H1 (cell line): ENCODE results near the gene ZNF57. TPM values are rescaled to one million over a fixed set of nuclear protein-coding genes. Genes with fewer than 3 reads are reported as not detected.

Experiments
- CTCF ChIA-PET: fragments of 300-600 bp; sonication (Branson Sonifier 250); formaldehyde crosslinking; loops from one replicate; lab custom pipeline; 2021; ENCODE audit not compliant: partially characterized antibody; lab: Charles Lee
- POLR2A ChIA-PET: fragments of 300-600 bp; sonication (Branson Sonifier 250); formaldehyde crosslinking; loops from one replicate; lab custom pipeline; 2021; ENCODE audit warnings: inconsistent platforms; ENCODE audit not compliant: partially characterized antibody; lab: Charles Lee
- DNase-seq, 2 experiments: peaks; one replicate each; pipeline versions ENCODE4 v3.0.0 to v3.0.0-alpha.2; 2010 to 2022; ENCODE audit warnings: low spot score in 2 of 2, low read depth in 1 of 2, mixed read lengths in 1 of 2
- FAIRE-seq: peaks from 2 replicates; lab custom pipeline; 2011; peaks lifted over from hg19 to GRCh38; lab: Jason Lieb, UNC
- H2AFZ ChIP-seq: 2 replicates; pipeline ENCODE4 v1.8.1; 2012; ENCODE audit warnings: low read length, inconsistent platforms
- H2AK5ac ChIP-seq: 2 replicates; pipeline ENCODE4 v1.6.1; 2013; ENCODE audit warnings: low read depth, low read length
- H2BK120ac ChIP-seq: replicated peaks from 2 replicates; pipeline ENCODE3; 2013; ENCODE audit warnings: low read depth, low read length, inconsistent platforms
- H2BK12ac ChIP-seq: 2 replicates; pipeline ENCODE4 v1.6.1; 2013; ENCODE audit warnings: low read depth, low read length
- H2BK15ac ChIP-seq: 2 replicates; pipeline ENCODE4 v1.6.1; 2013; ENCODE audit warnings: low read length
- H2BK20ac ChIP-seq: 2 replicates; pipeline ENCODE4 v1.6.1; 2013; ENCODE audit warnings: low read length
- H2BK5ac ChIP-seq: 2 replicates; pipeline ENCODE4 v1.6.1; 2013; ENCODE audit warnings: low read depth, low read length
- H3K14ac ChIP-seq: 2 replicates; pipeline ENCODE4 v1.6.1; 2013; ENCODE audit warnings: inconsistent platforms; ENCODE audit not compliant: insufficient read length
- H3K18ac ChIP-seq: 2 replicates; pipeline ENCODE4 v1.6.1; 2013; ENCODE audit warnings: low read length; ENCODE audit errors: extremely low read depth
- H3K23ac ChIP-seq: 2 replicates; pipeline ENCODE4 v1.6.1; 2013; ENCODE audit warnings: inconsistent platforms; ENCODE audit not compliant: insufficient read length
- H3K23me2 ChIP-seq: 2 replicates; pipeline ENCODE4 v1.6.1; 2013; ENCODE audit warnings: low read depth, low read length
- H3K27ac ChIP-seq: 2 replicates; pipeline ENCODE4 v1.6.1; 2011; ENCODE audit warnings: low read depth, low read length, inconsistent platforms
- H3K27me3 ChIP-seq, 4 experiments: replicated peaks in 1 of 4; 1 replicate in 1 of 4; 2 replicates in 3 of 4; pipeline versions ENCODE4 v1.6.1 to v1.8.1; 2011 to 2013; ENCODE audit warnings: low read length in 3 of 4, mild to moderate bottlenecking in 3 of 4, inconsistent platforms in 2 of 4, mixed read lengths in 2 of 4, moderate library complexity in 1 of 4; ENCODE audit not compliant: control insufficient read depth in 3 of 4, insufficient read depth in 3 of 4; ENCODE audit errors: extremely low read depth in 1 of 4
- H3K36me3 ChIP-seq, 4 experiments: 2 replicates each; pipeline versions ENCODE4 v1.6.1 to v1.8.1; 2011 to 2013; ENCODE audit warnings: mild to moderate bottlenecking in 4 of 4, low read length in 3 of 4, moderate library complexity in 2 of 4, control low read depth in 1 of 4, inconsistent platforms in 1 of 4; ENCODE audit not compliant: insufficient read depth in 4 of 4, control insufficient read depth in 2 of 4
- H3K4ac ChIP-seq: replicated peaks from 2 replicates; pipeline ENCODE3; 2013; ENCODE audit warnings: low read length, low read depth, mixed read lengths, inconsistent platforms; ENCODE audit not compliant: insufficient read length
- H3K4me1 ChIP-seq, 4 experiments: replicated peaks in 1 of 4; 1 replicate in 1 of 4; 2 replicates in 3 of 4; pipeline versions ENCODE4 v1.6.1 to v1.8.1; 2011 to 2013; ENCODE audit warnings: low read length in 3 of 4, inconsistent platforms in 2 of 4, mixed read lengths in 1 of 4; ENCODE audit not compliant: insufficient read depth in 4 of 4, control insufficient read depth in 3 of 4
- H3K4me2 ChIP-seq, 2 experiments: 2 replicates each; pipeline versions ENCODE4 v1.6.1 to v1.8.1; 2011 to 2013; ENCODE audit warnings: low read depth in 2 of 2, low read length in 2 of 2, control low read depth in 1 of 2, inconsistent platforms in 1 of 2, mild to moderate bottlenecking in 1 of 2; ENCODE audit not compliant: insufficient read depth in 1 of 2
- H3K4me3 ChIP-seq, 4 experiments: fragments of 200-600, 300-600 bp in 1 of 4; sonication (generic), shearing (Covaris generic), sonication (Bioruptor Twin) in 1 of 4; 2 replicates each; pipeline versions ENCODE4 v1.5.1 to v1.8.1; 2011 to 2016; ENCODE audit warnings: low read length in 4 of 4, low read depth in 3 of 4, control low read depth in 2 of 4, inconsistent platforms in 2 of 4, mild to moderate bottlenecking in 2 of 4, mixed read lengths in 1 of 4, moderate library complexity in 1 of 4; ENCODE audit not compliant: insufficient read depth in 2 of 4; ENCODE audit errors: extremely low read depth in 1 of 4
- H3K56ac ChIP-seq: replicated peaks from 2 replicates; pipeline ENCODE3; 2013; ENCODE audit warnings: low read depth, mild to moderate bottlenecking, mixed read lengths, low read length, inconsistent platforms; ENCODE audit not compliant: insufficient read length
- H3K79me1 ChIP-seq: 2 replicates; pipeline ENCODE4 v1.6.1; 2013; ENCODE audit warnings: low read depth, low read length, control low read depth
- H3K79me2 ChIP-seq, 2 experiments: 2 replicates each; pipeline versions ENCODE4 v1.6.1 to v1.8.1; 2012 to 2013; ENCODE audit warnings: low read length in 2 of 2, mild to moderate bottlenecking in 2 of 2, inconsistent platforms in 1 of 2; ENCODE audit not compliant: insufficient read depth in 2 of 2, control insufficient read depth in 1 of 2
- H3K9ac ChIP-seq, 4 experiments: replicated peaks in 1 of 4; 1 replicate in 1 of 4; 2 replicates in 3 of 4; pipeline versions ENCODE4 v1.6.1 to v1.8.1; 2011 to 2013; ENCODE audit warnings: low read depth in 3 of 4, low read length in 3 of 4, control low read depth in 2 of 4, mild to moderate bottlenecking in 2 of 4, moderate library complexity in 2 of 4, inconsistent platforms in 1 of 4; ENCODE audit errors: extremely low read depth in 1 of 4
- H3K9me3 ChIP-seq, 2 experiments: 2 replicates each; pipeline versions ENCODE4 v1.6.1 to v1.8.1; 2012 to 2013; ENCODE audit warnings: mild to moderate bottlenecking in 2 of 2, moderate library complexity in 2 of 2, control low read depth in 1 of 2, inconsistent platforms in 1 of 2, low read depth in 1 of 2, low read length in 1 of 2, mixed read lengths in 1 of 2; ENCODE audit not compliant: insufficient read depth in 2 of 2
- H4K20me1 ChIP-seq, 2 experiments: replicated peaks in 1 of 2; 2 replicates each; pipeline versions ENCODE3 to v1.8.1; 2011 to 2013; ENCODE audit warnings: inconsistent platforms in 2 of 2, low read length in 2 of 2, mild to moderate bottlenecking in 1 of 2; ENCODE audit not compliant: insufficient read depth in 2 of 2, control insufficient read depth in 1 of 2
- H4K5ac ChIP-seq: 2 replicates; pipeline ENCODE4 v1.6.1; 2013; ENCODE audit warnings: low read length, low read depth, mixed read lengths, inconsistent platforms; ENCODE audit not compliant: insufficient read length
- H4K8ac ChIP-seq: 2 replicates; pipeline ENCODE4 v1.8.0; 2013; ENCODE audit warnings: mild to moderate bottlenecking, moderate library complexity, low read length, inconsistent platforms; ENCODE audit not compliant: insufficient read depth; ENCODE audit errors: extremely low read depth
- H4K91ac ChIP-seq: replicated peaks from 2 replicates; pipeline ENCODE3; 2013; ENCODE audit warnings: low read length, mixed read lengths, inconsistent platforms; ENCODE audit not compliant: insufficient read length
- BACH1 ChIP-seq: IDR thresholded peaks from 2 replicates; pipeline ENCODE4 v1.6.1; 2012; ENCODE audit warnings: low read length, improper control_type of control experiment
- CHD2 ChIP-seq: IDR thresholded peaks from 2 replicates; pipeline ENCODE4 v1.6.1; 2012; ENCODE audit warnings: low read length, improper control_type of control experiment
- GTF2F1 ChIP-seq: IDR thresholded peaks from 2 replicates; pipeline ENCODE4 v1.6.1; 2012; ENCODE audit warnings: low read depth, low read length, improper control_type of control experiment, borderline replicate concordance
- RXRA ChIP-seq: IDR thresholded peaks from 2 replicates; pipeline ENCODE4 v1.6.1; 2011; ENCODE audit warnings: low read depth, mild to moderate bottlenecking, low read length, moderate library complexity; ENCODE audit not compliant: insufficient read depth
- SP2 ChIP-seq: IDR thresholded peaks from 2 replicates; pipeline ENCODE4 v1.6.1; 2012; ENCODE audit warnings: mild to moderate bottlenecking, low read length, inconsistent platforms
- YY1 ChIP-seq: IDR thresholded peaks from 2 replicates; pipeline ENCODE4 v1.6.1; 2011; ENCODE audit warnings: low read depth, mild to moderate bottlenecking, low read length
- WGBS, 2 experiments: shearing (Covaris generic) in 1 of 2; methylation state at CpG; one replicate each; pipeline versions ENCODE4 v1.1.6 to v1.1.7; 2013 to 2015; ENCODE audit warnings: low lambda C conversion rate in 2 of 2, mixed read lengths in 2 of 2, inconsistent platforms in 1 of 2, low coverage in 1 of 2, missing lambda C conversion rate in 1 of 2; ENCODE audit not compliant: insufficient replicate concordance in 2 of 2, insufficient coverage in 1 of 2, insufficient read length in 1 of 2; ENCODE audit errors: extremely low coverage in 1 of 2, missing lambda C conversion rate in 1 of 2; 5-methylcytosine and 5-hydroxymethylcytosine counted together
- polyA plus RNA-seq, 7 experiments: library from polyadenylated mRNA; depleted of rRNA in 3 of 7; stranded (reverse) in 5 of 7; unstranded in 2 of 7; fragments of >200 nt in 5 of 7; fragments of 200-250 nt in 2 of 7; gene quantifications; 1 replicate in 5 of 7; 2 replicates in 1 of 7; 4 replicates in 1 of 7; pipeline versions ENCODE4 v1.2.1 to v1.2.3, GENCODE V29; 2011 to 2013; ENCODE audit warnings: missing spikeins in 2 of 7, mixed read lengths in 2 of 7
- total RNA-seq: library from RNA; stranded (reverse); fragmentation: NEBNext Ultra II Directional; extraction: Animal tissue kit (Norgen Biotek cat#: 25700); gene quantifications from 2 replicates; pipeline ENCODE4 v1.2.1, GENCODE V29; 2021

The ZNF57 gene
- total and polyA plus RNA-seq, 2 of the 8 experiments (the other 6 are each of a cell fraction or from before 2014, with no cell fraction given): 4.9 to 8.9 TPM

GRCh38 chr19:2854849-2855248, 45.9 kb upstream of the ZNF57 start:
- Histone ChIP-seq H3K23me2 (no peaks in the 10 kb centered on the region), H3K4ac (no peak overlapping the region), H3K14ac (no peak overlapping the region), H3K4me3 (no peak overlapping the region), H3K23ac (no peak overlapping the region), H3K4me1 (no peaks in the 10 kb centered on the region), H3K9me3 (peaks cover 77 to 89% of the 10 kb centered on the region in 2 experiments), H4K91ac (no peak overlapping the region), H3K9ac (no peak overlapping the region), H4K8ac (no peak overlapping the region), H2BK20ac (no peak overlapping the region), H2AK5ac (no peak overlapping the region), H3K56ac (no peak overlapping the region), H2AFZ (no peak overlapping the region), H3K4me2 (no peak overlapping the region)
- 85% methylated on average over 3 of the region's 3 CpGs; no CpG with 5 or more reads in 1 of the 2 experiments for WGBS, 2 experiments
- no peak for FAIRE-seq
- POLR2A ChIA-PET: no interaction called here
- TF ChIP-seq RXRA (no peak), SP2 (no peak), YY1 (no peak), GTF2F1 (no peak), CHD2 (no peak), BACH1 (no peak)
- TF ChIP-seq, all 59 proteins: peak for 0
- Histone ChIP-seq H3K27me3 (no peaks in the 10 kb centered on the region; a peak in 1 of 7 replicates), H3K18ac (no peak overlapping the region), H3K36me3 (peaks cover 12 to 48% (median 36%) of the 10 kb centered on the region in 4 experiments), H2BK15ac (no peak overlapping the region), H2BK120ac (no peak overlapping the region), H3K79me2 (no peaks in the 10 kb centered on the region; a peak in 1 of 4 replicates), H4K20me1 (no peaks in the 10 kb centered on the region), H3K27ac (no peak overlapping the region), H2BK12ac (no peak overlapping the region), H4K5ac (no peak overlapping the region), H3K79me1 (no peaks in the 10 kb centered on the region), H2BK5ac (no peak overlapping the region)
- no peak for DNase-seq
- CTCF ChIA-PET: interaction anchor here (1.4 kb wide), 1 partner anchor 13 kb away, joined by 6 read pairs; the partner anchor contains the start of gene ZNF555
